B cell (primary cell): ENCODE results near the gene FAM83B. TPM values are rescaled to one million over a fixed set of nuclear protein-coding genes. Genes with fewer than 3 reads are reported as not detected.

ENCODE experiments used
- ATAC-seq: fragments of 200-7000 bp; cut with Tn5 transposase; one replicate; pipeline ENCODE4 v1.10.0; 2021; ENCODE audit warnings: low read depth, mild to moderate bottlenecking, moderate number of reproducible peaks, moderate library complexity
- CTCF ChIA-PET: fragments of 350-600 bp; sonication (Branson Sonifier 250); formaldehyde crosslinking; loops from one replicate; lab custom pipeline; 2021; ENCODE audit warnings: antibody characterized with exemption, inconsistent platforms; lab: Charles Lee
- POLR2A ChIA-PET: fragments of 350-600 bp; sonication (Branson Sonifier 250); formaldehyde crosslinking; loops from one replicate; lab custom pipeline; 2021; ENCODE audit warnings: antibody characterized with exemption; lab: Charles Lee
- DNase-seq: peaks from one replicate; pipeline ENCODE4 v3.0.0; 2013
- H2AFZ ChIP-seq: 2 replicates; pipeline ENCODE4 v1.6.1; 2012; ENCODE audit warnings: mild to moderate bottlenecking, low read depth, low read length; ENCODE audit not compliant: insufficient read depth, poor library complexity, severe bottlenecking
- H3K27ac ChIP-seq, 2 donors: 1 replicate in 1 of 2; 2 replicates in 1 of 2; pipeline ENCODE4 v1.5.1; 2012 to 2013; ENCODE audit warnings: low read length in 2 of 2, mild to moderate bottlenecking in 2 of 2, moderate library complexity in 1 of 2
- H3K27me3 ChIP-seq, 4 experiments: fragments of 200-600 bp in 1 of 4; sonication (generic) in 1 of 4; replicated peaks in 1 of 4; 1 replicate in 2 of 4; 2 replicates in 2 of 4; pipeline versions ENCODE4 v1.6.1 to v1.7.0; 2013 to 2016; ENCODE audit warnings: low read length in 3 of 4, mild to moderate bottlenecking in 2 of 4, mixed read lengths in 1 of 4, moderate library complexity in 1 of 4; ENCODE audit not compliant: insufficient read depth in 4 of 4, control insufficient read depth in 3 of 4; ENCODE audit errors: control extremely low read depth in 1 of 4
- H3K36me3 ChIP-seq, 2 experiments: replicated peaks in 1 of 2; 1 replicate in 1 of 2; 2 replicates in 1 of 2; pipeline versions ENCODE4 v1.6.1 to v1.7.1; 2013; ENCODE audit warnings: low read length in 1 of 2; ENCODE audit not compliant: insufficient read depth in 2 of 2, control insufficient read depth in 1 of 2; ENCODE audit errors: control extremely low read depth in 1 of 2, extremely low read depth in 1 of 2
- H3K4me1 ChIP-seq, 2 donors: fragments of 200-600 bp in 1 of 2; sonication (generic) in 1 of 2; 1 replicate in 1 of 2; 2 replicates in 1 of 2; pipeline versions ENCODE4 v1.5.1 to v1.6.1; 2013 to 2017; ENCODE audit warnings: low read length in 2 of 2; ENCODE audit not compliant: control insufficient read depth in 2 of 2, insufficient read depth in 2 of 2
- H3K4me2 ChIP-seq: replicated peaks from 2 replicates; pipeline ENCODE3; 2012; ENCODE audit warnings: mild to moderate bottlenecking, low read depth, low read length; ENCODE audit not compliant: poor library complexity, severe bottlenecking
- H3K4me3 ChIP-seq, 5 experiments: fragments of 200-600 bp in 1 of 5; sonication (generic) in 1 of 5; 1 replicate in 3 of 5; 2 replicates in 2 of 5; pipeline versions ENCODE4 v1.5.1 to v1.7.0; 2011 to 2016; ENCODE audit warnings: low read length in 4 of 5, mild to moderate bottlenecking in 4 of 5, low read depth in 2 of 5, control low read depth in 1 of 5, moderate library complexity in 1 of 5; ENCODE audit not compliant: insufficient read depth in 1 of 5; ENCODE audit errors: control extremely low read depth in 1 of 5, extremely low read depth in 1 of 5
- H3K79me2 ChIP-seq: fragments of 200-600 bp; sonication (generic); one replicate; pipeline ENCODE4 v1.6.0; 2016; ENCODE audit warnings: low read length; ENCODE audit not compliant: control insufficient read depth, insufficient read depth
- H3K9ac ChIP-seq: fragments of 200-600 bp; sonication (generic); 2 replicates; pipeline ENCODE4 v1.6.1; 2017; ENCODE audit warnings: mild to moderate bottlenecking, low read length, moderate library complexity
- H3K9me3 ChIP-seq, 3 donors: one replicate each; pipeline versions ENCODE4 v1.6.1 to v1.7.1; 2013; ENCODE audit warnings: low read length in 2 of 3; ENCODE audit not compliant: control insufficient read depth in 2 of 3, insufficient read depth in 1 of 3; ENCODE audit errors: control extremely low read depth in 1 of 3
- H4K20me1 ChIP-seq: 2 replicates; pipeline ENCODE4 v1.6.0; 2012; ENCODE audit warnings: mild to moderate bottlenecking, low read length; ENCODE audit not compliant: insufficient read depth, control insufficient read depth, poor library complexity, severe bottlenecking
- H3K27ac Mint-ChIP-seq: one replicate; pipeline ENCODE4 v1.8.0; 2021; ENCODE audit warnings: mixed read lengths
- H3K27me3 Mint-ChIP-seq: one replicate; pipeline ENCODE4 v1.8.0; 2021; ENCODE audit warnings: mixed read lengths
- H3K4me1 Mint-ChIP-seq: one replicate; pipeline ENCODE4 v1.8.0; 2021; ENCODE audit warnings: mixed read lengths
- H3K4me3 Mint-ChIP-seq: one replicate; pipeline ENCODE4 v1.8.0; 2021; ENCODE audit warnings: mixed read lengths
- H3K9me3 Mint-ChIP-seq: one replicate; pipeline ENCODE4 v1.8.0; 2022; ENCODE audit warnings: mixed read lengths; ENCODE audit not compliant: insufficient read depth
- EZH2 ChIP-seq: IDR thresholded peaks from 2 replicates; pipeline ENCODE4 v1.6.1; 2012; ENCODE audit warnings: borderline replicate concordance, low read depth, mild to moderate bottlenecking, moderate library complexity, low read length; ENCODE audit not compliant: insufficient read depth, poor library complexity, severe bottlenecking
- WGBS: methylation state at CpG from one replicate; pipeline ENCODE4 v1.1.5; 2013; ENCODE audit warnings: missing lambda C conversion rate; ENCODE audit not compliant: insufficient coverage; 5-methylcytosine and 5-hydroxymethylcytosine counted together
- intact Hi-C: fragments of 100-400 bp; cut with micrococcal nuclease; formaldehyde crosslinking; loops from one replicate; pipeline ENCODE4 v1.10.0; 2022
- polyA plus RNA-seq: library from polyadenylated mRNA; depleted of rRNA; stranded (reverse); fragments of >200 nt; gene quantifications from 2 replicates; pipeline ENCODE4 v1.2.3, GENCODE V29; 2012
- total RNA-seq, 2 donors: library from RNA; stranded (reverse); fragments of 120-200 nt in 1 of 2; gene quantifications; 1 replicate in 1 of 2; 2 replicates in 1 of 2; pipeline versions ENCODE4 v1.2.3 to v1.2.4, GENCODE V29; 2013 to 2022
- TF ChIP-seq, protein P1 (sequence below): fragments of 200-600 bp; IDR thresholded peaks from one replicate; pipeline ENCODE4 v1.8.0; 2022; ENCODE audit warnings: antibody characterized with exemption, mild to moderate bottlenecking

The FAM83B gene
- total and polyA plus RNA-seq, 2 donors (not counting 1 experiment from before 2014, with no cell fraction given), result not detected

DNA sequence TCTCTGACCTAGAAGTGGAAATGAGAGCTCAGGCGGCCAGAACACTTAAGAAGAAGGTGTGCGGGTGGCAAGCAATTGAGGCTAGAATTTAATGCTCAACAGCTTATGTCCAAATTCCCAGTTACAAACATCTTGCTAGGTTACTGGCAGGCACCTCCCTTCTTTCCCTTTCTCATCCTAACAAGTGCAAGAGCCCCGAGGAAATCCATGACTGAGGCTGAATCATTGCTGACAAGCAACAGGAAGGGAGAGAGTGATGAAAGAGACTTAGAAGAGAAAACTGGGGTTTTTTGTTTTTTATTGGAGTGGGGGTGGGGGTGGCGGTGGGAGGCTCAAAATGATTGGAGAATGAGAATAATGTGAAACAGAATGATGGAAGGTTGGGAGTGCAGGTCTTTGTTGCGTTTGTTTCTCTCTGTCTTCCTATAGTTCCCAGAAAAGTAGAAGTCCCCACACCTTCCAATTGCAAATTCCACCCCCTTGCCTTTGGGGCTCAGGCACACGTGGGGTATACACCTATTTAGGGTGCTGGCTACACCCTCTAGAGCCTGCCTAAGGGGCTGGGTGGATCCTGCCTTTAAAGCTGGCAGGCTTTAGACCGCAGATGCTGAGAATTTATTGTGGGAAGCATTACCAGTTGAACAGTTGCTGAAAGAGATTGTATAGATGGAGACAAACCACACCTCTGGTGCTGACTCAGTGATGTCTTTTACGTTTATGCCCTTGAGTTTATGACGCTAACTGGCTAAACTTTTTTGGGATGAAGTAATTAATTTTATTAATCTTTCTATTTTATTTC, 1.4 kb downstream of the FAM83B start:
- DNase-seq, result no peak
- Histone ChIP-seq H3K9ac (no peak overlapping the region), H3K4me3 (no peak overlapping the region), H4K20me1 (no peaks in the 10 kb centered on the region), H3K4me1 (no peaks in the 10 kb centered on the region), H3K9me3 (peaks cover 0 to 18% (median 0%) of the 10 kb centered on the region in 3 donors), H3K27me3 (peaks cover 0 to 18% (median 4%) of the 10 kb centered on the region in 4 experiments), H3K4me2 (no peak overlapping the region), H2AFZ (no peak overlapping the region), H3K79me2 (no peaks in the 10 kb centered on the region), H3K27ac (no peak overlapping the region), H3K36me3 (no peaks in the 10 kb centered on the region)
- TF ChIP-seq, protein P1, sequence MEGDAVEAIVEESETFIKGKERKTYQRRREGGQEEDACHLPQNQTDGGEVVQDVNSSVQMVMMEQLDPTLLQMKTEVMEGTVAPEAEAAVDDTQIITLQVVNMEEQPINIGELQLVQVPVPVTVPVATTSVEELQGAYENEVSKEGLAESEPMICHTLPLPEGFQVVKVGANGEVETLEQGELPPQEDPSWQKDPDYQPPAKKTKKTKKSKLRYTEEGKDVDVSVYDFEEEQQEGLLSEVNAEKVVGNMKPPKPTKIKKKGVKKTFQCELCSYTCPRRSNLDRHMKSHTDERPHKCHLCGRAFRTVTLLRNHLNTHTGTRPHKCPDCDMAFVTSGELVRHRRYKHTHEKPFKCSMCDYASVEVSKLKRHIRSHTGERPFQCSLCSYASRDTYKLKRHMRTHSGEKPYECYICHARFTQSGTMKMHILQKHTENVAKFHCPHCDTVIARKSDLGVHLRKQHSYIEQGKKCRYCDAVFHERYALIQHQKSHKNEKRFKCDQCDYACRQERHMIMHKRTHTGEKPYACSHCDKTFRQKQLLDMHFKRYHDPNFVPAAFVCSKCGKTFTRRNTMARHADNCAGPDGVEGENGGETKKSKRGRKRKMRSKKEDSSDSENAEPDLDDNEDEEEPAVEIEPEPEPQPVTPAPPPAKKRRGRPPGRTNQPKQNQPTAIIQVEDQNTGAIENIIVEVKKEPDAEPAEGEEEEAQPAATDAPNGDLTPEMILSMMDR, result no peak
- TF ChIP-seq EZH2, result no peak
- intact Hi-C loops, result no loop called here
- no peak overlapping the region for H3K4me3 Mint-ChIP-seq
- peaks cover 2% of the 10 kb centered on the region for H3K9me3 Mint-ChIP-seq
- no peak overlapping the region for H3K27ac Mint-ChIP-seq
- peaks cover 12% of the 10 kb centered on the region for H3K27me3 Mint-ChIP-seq
- ChIA-PET CTCF (no interaction called here), POLR2A (no interaction called here)
- ATAC-seq, result no peak
- H3K4me1 Mint-ChIP-seq, result no peaks in the 10 kb centered on the region
- WGBS, result 82% methylated on average over 2 of the region's 9 CpGs

- CTCF ChIA-PET, result no interaction called here
- Histone ChIP-seq H3K79me2 (no peaks in the 10 kb centered on the region), H4K20me1 (no peaks in the 10 kb centered on the region)
Measured at GRCh38 chr6:54850114-54850513, 3.5 kb downstream of the FAM83B start.

More at GRCh38 chr6:54850114-54850513, 3.5 kb downstream of the FAM83B start:
- ATAC-seq (no peak), DNase-seq (no peak)
- H3K27ac ChIP-seq, result no peak overlapping the region
- no CpG with 5 or more reads among the region's 2 CpGs for WGBS
- no peak overlapping the region for H2AFZ ChIP-seq
- no peaks in the 10 kb centered on the region for H3K4me1 ChIP-seq
- H3K9me3 Mint-ChIP-seq, result peaks cover 2% of the 10 kb centered on the region
- no peak overlapping the region for H3K9ac ChIP-seq
- no peak overlapping the region for H3K4me3 ChIP-seq
- H3K4me3 Mint-ChIP-seq, result no peak overlapping the region
- peaks cover 12% of the 10 kb centered on the region for H3K27me3 Mint-ChIP-seq
- no peak overlapping the region for H3K4me2 ChIP-seq
- no peaks in the 10 kb centered on the region for H3K4me1 Mint-ChIP-seq
- H3K27ac Mint-ChIP-seq, result no peak overlapping the region
- peaks cover 0 to 15% (median 0%) of the 10 kb centered on the region in 3 donors for H3K9me3 ChIP-seq
- POLR2A ChIA-PET, result no interaction called here
- H3K36me3 ChIP-seq, result no peaks in the 10 kb centered on the region
- intact Hi-C loops, result no loop called here
- peaks cover 0 to 18% (median 4%) of the 10 kb centered on the region in 4 experiments for H3K27me3 ChIP-seq
- no peak for TF ChIP-seq EZH2
- TF ChIP-seq, protein P1, result no peak
